Activated T-cell treated with anti-CD3 and anti-CD28 coated beads, Interleukin-2, amount 50 U/mL, for 72 hours (primary cell): ENCODE results near the gene PDE1A. TPM values are rescaled to one million over a fixed set of nuclear protein-coding genes. Genes with fewer than 3 reads are reported as not detected.
"Not testable (repeated sequence)": the region's sequence is repeated elsewhere in the genome, so short reads cannot be mapped to it uniquely, and the experiment has no call there.

Experiments used
- ATAC-seq, 2 donors: fragments of 150-1000 bp; cut with Tn5 transposase; replicated peaks in 1 of 2; 2 replicates each; pipeline ENCODE4 v1.10.0; 2021; ENCODE audit warnings: moderate library complexity in 2 of 2, mild to moderate bottlenecking in 1 of 2
- DNase-seq, 2 donors: peaks; one replicate each; pipeline ENCODE4 v3.0.0; 2021 to 2022; ENCODE audit warnings: mixed read lengths in 1 of 2
- H3K27ac Mint-ChIP-seq: one replicate; pipeline ENCODE4 v1.8.0; 2022; ENCODE audit warnings: mild to moderate bottlenecking, moderate library complexity, mixed read lengths
- H3K27me3 Mint-ChIP-seq: one replicate; pipeline ENCODE4 v1.8.0; 2022; ENCODE audit warnings: low read depth, mixed read lengths
- H3K36me3 Mint-ChIP-seq, 2 donors: one replicate each; pipeline ENCODE4 v1.8.0; 2022; ENCODE audit warnings: mixed read lengths in 2 of 2, mild to moderate bottlenecking in 1 of 2; ENCODE audit not compliant: insufficient read depth in 2 of 2
- H3K4me1 Mint-ChIP-seq: one replicate; pipeline ENCODE4 v1.8.0; 2022; ENCODE audit warnings: low read depth, mixed read lengths
- H3K4me3 Mint-ChIP-seq, 2 donors: one replicate each; pipeline ENCODE4 v1.8.0; 2022; ENCODE audit warnings: mild to moderate bottlenecking in 2 of 2, mixed read lengths in 2 of 2, moderate library complexity in 2 of 2
- H3K9me3 Mint-ChIP-seq, 2 donors: one replicate each; pipeline ENCODE4 v1.8.0; 2022; ENCODE audit warnings: mixed read lengths in 2 of 2
- total RNA-seq, 2 donors: library from RNA; stranded (reverse); gene quantifications; one replicate each; pipeline ENCODE4 v1.2.3, GENCODE V29; 2022

PDE1A gene
- total RNA-seq, 2 donors from 2014 or later: not detected

GRCh38 chr2:182393270-182393760, 33.5 kb downstream of the PDE1A start:
- no peak for ATAC-seq
- no peaks in the 10 kb centered on the region for H3K36me3 Mint-ChIP-seq
- H3K27me3 Mint-ChIP-seq: no peaks in the 10 kb centered on the region

GRCh38 chr2:182391443-182391842, 35.4 kb downstream of the PDE1A start:
- H3K27ac Mint-ChIP-seq: no peak overlapping the region
- H3K27me3 Mint-ChIP-seq: no peaks in the 10 kb centered on the region
- ATAC-seq (no peak), DNase-seq (no peak)
- no peaks in the 10 kb centered on the region for H3K4me1 Mint-ChIP-seq
- no peak overlapping the region for H3K4me3 Mint-ChIP-seq
- peaks cover 0 to 2% of the 10 kb centered on the region in 2 donors for H3K36me3 Mint-ChIP-seq
- peaks cover 0 to 2% of the 10 kb centered on the region in 2 donors for H3K9me3 Mint-ChIP-seq

More at GRCh38 chr2:182393270-182393760, 33.5 kb downstream of the PDE1A start:
- Mint-ChIP-seq H3K4me3 (no peak overlapping the region), H3K27ac (no peak overlapping the region), H3K9me3 (no peaks in the 10 kb centered on the region), H3K4me1 (no peaks in the 10 kb centered on the region)
- DNase-seq: no peak

- H3K27me3 Mint-ChIP-seq, H3K27ac Mint-ChIP-seq, H3K36me3 Mint-ChIP-seq, H3K4me3 Mint-ChIP-seq, DNase-seq, H3K4me1 Mint-ChIP-seq, ATAC-seq: not testable (repeated sequence)
- H3K9me3 Mint-ChIP-seq: peaks cover 8 to 10% of the 10 kb centered on the region in 2 donors
Measured at GRCh38 chr2:182386267-182386880, 40.5 kb downstream of the PDE1A start.

GRCh38 chr2:182384860-182385259, 42.0 kb downstream of the PDE1A start:
- Mint-ChIP-seq H3K36me3 (peaks cover 1 to 9% of the 10 kb centered on the region in 2 donors), H3K4me3 (no peak overlapping the region), H3K27me3 (no peaks in the 10 kb centered on the region), H3K9me3 (peaks cover 8 to 10% of the 10 kb centered on the region in 2 donors), H3K27ac (no peak overlapping the region), H3K4me1 (no peaks in the 10 kb centered on the region)
- ATAC-seq: no peak
- no peak for DNase-seq

GRCh38 chr2:182381225-182381624, 45.6 kb downstream of the PDE1A start:
- peaks cover 11 to 12% of the 10 kb centered on the region in 2 donors for H3K9me3 Mint-ChIP-seq
- ATAC-seq: no peak
- H3K36me3 Mint-ChIP-seq: peaks cover 1 to 13% of the 10 kb centered on the region in 2 donors
- H3K27me3 Mint-ChIP-seq: no peaks in the 10 kb centered on the region
- DNase-seq: no peak
- no peak overlapping the region for H3K27ac Mint-ChIP-seq
- no peaks in the 10 kb centered on the region for H3K4me1 Mint-ChIP-seq
- H3K4me3 Mint-ChIP-seq: no peak overlapping the region

- DNase-seq (no peak), ATAC-seq (no peak)
- no peaks in the 10 kb centered on the region for H3K4me1 Mint-ChIP-seq
- H3K4me3 Mint-ChIP-seq: no peak overlapping the region
- peaks cover 7 to 14% of the 10 kb centered on the region in 2 donors for H3K9me3 Mint-ChIP-seq
- H3K27ac Mint-ChIP-seq: no peak overlapping the region
- peaks cover 0 to 6% of the 10 kb centered on the region in 2 donors for H3K36me3 Mint-ChIP-seq
- no peaks in the 10 kb centered on the region for H3K27me3 Mint-ChIP-seq
Measured at GRCh38 chr2:182379241-182379640, 47.6 kb downstream of the PDE1A start.

GRCh38 chr2:182378759-182379158, 48.1 kb downstream of the PDE1A start:
- DNase-seq: no peak
- Mint-ChIP-seq H3K4me3 (no peak overlapping the region), H3K36me3 (peaks cover 0 to 6% of the 10 kb centered on the region in 2 donors), H3K27me3 (no peaks in the 10 kb centered on the region), H3K9me3 (peaks cover 6 to 14% of the 10 kb centered on the region in 2 donors), H3K4me1 (no peaks in the 10 kb centered on the region), H3K27ac (no peak overlapping the region)
- no peak for ATAC-seq

GRCh38 chr2:182377467-182377866, 49.4 kb downstream of the PDE1A start:
- Mint-ChIP-seq H3K27ac (no peak overlapping the region), H3K9me3 (peaks cover 4 to 10% of the 10 kb centered on the region in 2 donors), H3K4me1 (no peaks in the 10 kb centered on the region), H3K36me3 (peaks cover 0 to 6% of the 10 kb centered on the region in 2 donors), H3K4me3 (no peak overlapping the region), H3K27me3 (no peaks in the 10 kb centered on the region)
- no peak for ATAC-seq
- DNase-seq: no peak

- H3K4me1 Mint-ChIP-seq: no peaks in the 10 kb centered on the region
- H3K36me3 Mint-ChIP-seq: peaks cover 0 to 6% of the 10 kb centered on the region in 2 donors
- H3K27ac Mint-ChIP-seq: no peak overlapping the region
- H3K9me3 Mint-ChIP-seq: peaks cover 4 to 8% of the 10 kb centered on the region in 2 donors
- ATAC-seq (no peak), DNase-seq (no peak)
- H3K27me3 Mint-ChIP-seq: no peaks in the 10 kb centered on the region
- H3K4me3 Mint-ChIP-seq: no peak overlapping the region
Measured at GRCh38 chr2:182375862-182376261, 51.0 kb downstream of the PDE1A start.

- H3K4me1 Mint-ChIP-seq: no peaks in the 10 kb centered on the region
- H3K36me3 Mint-ChIP-seq: peaks cover 0 to 5% of the 10 kb centered on the region in 2 donors
- H3K27me3 Mint-ChIP-seq: no peaks in the 10 kb centered on the region
- H3K27ac Mint-ChIP-seq: no peak overlapping the region
- no peak for ATAC-seq
- no peak for DNase-seq
- no peak overlapping the region for H3K4me3 Mint-ChIP-seq
- peaks cover 6 to 8% of the 10 kb centered on the region in 2 donors for H3K9me3 Mint-ChIP-seq
Measured at GRCh38 chr2:182372661-182373060, 54.2 kb downstream of the PDE1A start.

- H3K9me3 Mint-ChIP-seq: peaks cover 0 to 3% of the 10 kb centered on the region in 2 donors
Measured at GRCh38 chr2:182368996-182369395, 57.8 kb downstream of the PDE1A start.

GRCh38 chr2:182368446-182368845, 58.4 kb downstream of the PDE1A start:
- H3K27ac Mint-ChIP-seq: no peak overlapping the region
- H3K27me3 Mint-ChIP-seq: no peaks in the 10 kb centered on the region
- peaks cover 0 to 3% of the 10 kb centered on the region in 2 donors for H3K9me3 Mint-ChIP-seq
- ATAC-seq (no peak), DNase-seq (no peak)
- no peaks in the 10 kb centered on the region for H3K36me3 Mint-ChIP-seq
- no peaks in the 10 kb centered on the region for H3K4me1 Mint-ChIP-seq
- no peak overlapping the region for H3K4me3 Mint-ChIP-seq

More at GRCh38 chr2:182368996-182369395, 57.8 kb downstream of the PDE1A start:
- Mint-ChIP-seq H3K27me3 (no peaks in the 10 kb centered on the region), H3K4me1 (no peaks in the 10 kb centered on the region), H3K4me3 (no peak overlapping the region), H3K36me3 (no peaks in the 10 kb centered on the region), H3K27ac (no peak overlapping the region)
- DNase-seq (no peak), ATAC-seq (no peak)

GRCh38 chr2:182367401-182367800, 59.4 kb downstream of the PDE1A start:
- no peak overlapping the region for H3K4me3 Mint-ChIP-seq
- H3K9me3 Mint-ChIP-seq: peaks cover 0 to 7% of the 10 kb centered on the region in 2 donors
- no peaks in the 10 kb centered on the region for H3K4me1 Mint-ChIP-seq
- H3K36me3 Mint-ChIP-seq: no peaks in the 10 kb centered on the region
- no peaks in the 10 kb centered on the region for H3K27me3 Mint-ChIP-seq
- no peak for ATAC-seq
- H3K27ac Mint-ChIP-seq: no peak overlapping the region
- DNase-seq: no peak

GRCh38 chr2:182366628-182367027, 60.2 kb downstream of the PDE1A start:
- ATAC-seq (no peak), DNase-seq (no peak)
- H3K36me3 Mint-ChIP-seq: no peaks in the 10 kb centered on the region
- H3K9me3 Mint-ChIP-seq: peaks cover 0 to 7% of the 10 kb centered on the region in 2 donors
- H3K4me1 Mint-ChIP-seq: no peaks in the 10 kb centered on the region
- H3K27me3 Mint-ChIP-seq: no peaks in the 10 kb centered on the region
- no peak overlapping the region for H3K27ac Mint-ChIP-seq
- H3K4me3 Mint-ChIP-seq: no peak overlapping the region
